Neural crest cell (in vitro differentiated cells): ENCODE results near the gene ADCY2. TPM values are rescaled to one million over a fixed set of nuclear protein-coding genes. Genes with fewer than 3 reads are reported as not detected.

ENCODE experiments used
- DNase-seq: peaks from one replicate; pipeline ENCODE4 v3.0.0; 2021; ENCODE audit warnings: low read depth, mixed read lengths, low spot score
- H3K27ac Mint-ChIP-seq: one replicate; pipeline ENCODE4 v1.8.0; 2021; ENCODE audit warnings: mild to moderate bottlenecking, mixed read lengths; ENCODE audit not compliant: unreplicated experiment
- H3K27me3 Mint-ChIP-seq: 2 replicates; pipeline ENCODE4 v1.8.0; 2021; ENCODE audit warnings: low read depth, mild to moderate bottlenecking, mixed read lengths
- H3K36me3 Mint-ChIP-seq: 2 replicates; pipeline ENCODE4 v1.8.0; 2021; ENCODE audit warnings: low read depth, mild to moderate bottlenecking, mixed read lengths
- H3K4me1 Mint-ChIP-seq: 2 replicates; pipeline ENCODE4 v1.8.0; 2021; ENCODE audit warnings: mixed read lengths
- H3K4me3 Mint-ChIP-seq: one replicate; pipeline ENCODE4 v1.8.0; 2021; ENCODE audit warnings: mild to moderate bottlenecking, mixed read lengths
- H3K9me3 Mint-ChIP-seq: 2 replicates; pipeline ENCODE4 v1.8.0; 2021; ENCODE audit warnings: mixed read lengths
- CTCF ChIP-seq: fragments of 200-600 bp; sonication (generic); conservative IDR thresholded peaks from 2 replicates; pipeline ENCODE4 v1.5.0; 2021; ENCODE audit warnings: antibody characterized with exemption, mild to moderate bottlenecking
- total RNA-seq: library from RNA; stranded (reverse); gene quantifications from 2 replicates; pipeline ENCODE4 v1.2.1, GENCODE V29; 2021

ADCY2 gene
- total RNA-seq, 1 donor from 2014 or later: 3.5 TPM

GRCh38 chr5:7616897-7617296, 221.0 kb downstream of the ADCY2 start:
- Mint-ChIP-seq H3K4me1 (no peaks in the 10 kb centered on the region), H3K4me3 (no peak overlapping the region), H3K36me3 (no peaks in the 10 kb centered on the region), H3K27me3 (peaks cover 4% of the 10 kb centered on the region), H3K9me3 (peaks cover 3% of the 10 kb centered on the region), H3K27ac (no peak overlapping the region)
- no peak for TF ChIP-seq CTCF
- no peak for DNase-seq

GRCh38 chr5:7622498-7622897, 226.6 kb downstream of the ADCY2 start:
- H3K9me3 Mint-ChIP-seq: peaks cover 3% of the 10 kb centered on the region
- no peaks in the 10 kb centered on the region for H3K36me3 Mint-ChIP-seq
- no peak for TF ChIP-seq CTCF
- H3K27ac Mint-ChIP-seq: no peak overlapping the region
- no peak for DNase-seq
- H3K4me1 Mint-ChIP-seq: no peaks in the 10 kb centered on the region
- no peak overlapping the region for H3K4me3 Mint-ChIP-seq
- peaks cover 4% of the 10 kb centered on the region for H3K27me3 Mint-ChIP-seq

- no peak overlapping the region for H3K27ac Mint-ChIP-seq
- no peaks in the 10 kb centered on the region for H3K36me3 Mint-ChIP-seq
- no peaks in the 10 kb centered on the region for H3K4me1 Mint-ChIP-seq
- no peaks in the 10 kb centered on the region for H3K27me3 Mint-ChIP-seq
- TF ChIP-seq CTCF: no peak
- DNase-seq: no peak
- no peak overlapping the region for H3K4me3 Mint-ChIP-seq
- peaks cover 5% of the 10 kb centered on the region for H3K9me3 Mint-ChIP-seq
Measured at GRCh38 chr5:7625740-7626139, 229.8 kb downstream of the ADCY2 start.

- Mint-ChIP-seq H3K36me3 (no peaks in the 10 kb centered on the region), H3K4me3 (no peak overlapping the region), H3K9me3 (peaks cover 5% of the 10 kb centered on the region), H3K27ac (no peak overlapping the region), H3K27me3 (no peaks in the 10 kb centered on the region), H3K4me1 (no peaks in the 10 kb centered on the region)
- no peak for TF ChIP-seq CTCF
- DNase-seq: no peak
Measured at GRCh38 chr5:7628248-7628647, 232.3 kb downstream of the ADCY2 start.

GRCh38 chr5:7628820-7629219, 232.9 kb downstream of the ADCY2 start:
- H3K4me3 Mint-ChIP-seq: no peak overlapping the region
- H3K27ac Mint-ChIP-seq: no peak overlapping the region
- no peaks in the 10 kb centered on the region for H3K27me3 Mint-ChIP-seq
- H3K4me1 Mint-ChIP-seq: no peaks in the 10 kb centered on the region
- no peaks in the 10 kb centered on the region for H3K36me3 Mint-ChIP-seq
- peaks cover 5% of the 10 kb centered on the region for H3K9me3 Mint-ChIP-seq
- DNase-seq: no peak
- TF ChIP-seq CTCF: no peak

GRCh38 chr5:7629561-7629960, 233.6 kb downstream of the ADCY2 start:
- H3K36me3 Mint-ChIP-seq: no peaks in the 10 kb centered on the region

More at GRCh38 chr5:7629561-7629960, 233.6 kb downstream of the ADCY2 start:
- H3K4me3 Mint-ChIP-seq: no peak overlapping the region
- no peak for TF ChIP-seq CTCF
- no peak overlapping the region for H3K27ac Mint-ChIP-seq
- H3K27me3 Mint-ChIP-seq: no peaks in the 10 kb centered on the region
- DNase-seq: no peak
- no peaks in the 10 kb centered on the region for H3K4me1 Mint-ChIP-seq
- peaks cover 5% of the 10 kb centered on the region for H3K9me3 Mint-ChIP-seq
